HCT116 (cell line): ENCODE data around the gene NIPA2. TPM values are rescaled to one million over a fixed set of nuclear protein-coding genes. Genes with fewer than 3 reads are reported as not detected.

Experiments used
- ATAC-seq: fragments of 200-7000 bp; cut with Tn5 transposase; 2 replicates; pipeline ENCODE4 v1.9.1; 2020; ENCODE audit warnings: mild to moderate bottlenecking, moderate library complexity
- BruUV-seq: library from RNA; stranded (reverse); fragments of 400-500 nt; replicated peaks from 2 replicates; lab custom pipeline; 2021; lab: Mats Ljungman, UMichigan
- CTCF ChIA-PET: fragments of 300-600 bp; sonication (Branson Sonifier 250); formaldehyde crosslinking; loops from one replicate; lab custom pipeline; 2021; ENCODE audit warnings: antibody characterized with exemption; lab: Charles Lee
- POLR2A ChIA-PET: fragments of 300-600, 350-600 bp; sonication (Branson Sonifier 250); formaldehyde crosslinking; loops from one replicate; lab custom pipeline; 2021; ENCODE audit warnings: antibody characterized with exemption; lab: Charles Lee
- RAD21 ChIA-PET, 2 experiments: fragments of 300-600 bp; sonication (Branson Sonifier 250); formaldehyde crosslinking; loops; one replicate each; lab custom pipeline; 2023; ENCODE audit warnings: low total read pairs in 2 of 2; ENCODE audit not compliant: uncharacterized antibody in 2 of 2, unreplicated experiment in 2 of 2, low non-redundant PET in 1 of 2; lab: Charles Lee
- DNase-seq: peaks from one replicate; pipeline ENCODE4 v3.0.0-alpha.2; 2010; ENCODE audit warnings: low read depth, low spot score
- H2AFZ ChIP-seq: fragments of 200-600 bp; shearing (Covaris generic), sonication (generic); 2 replicates; pipeline ENCODE4 v1.6.1; 2017; ENCODE audit warnings: low read depth, mixed run types, mixed read lengths, antibody characterized with exemption, low read length; ENCODE audit not compliant: poor library complexity, severe bottlenecking
- H3K27ac ChIP-seq: 2 replicates; pipeline ENCODE4 v1.5.1; 2012; ENCODE audit warnings: low read depth, low read length
- H3K27me3 ChIP-seq: fragments of 200-600 bp; sonication (generic); 2 replicates; pipeline ENCODE4 v1.6.1; 2016; ENCODE audit warnings: mixed run types, low read length, mixed read lengths; ENCODE audit not compliant: insufficient read depth
- H3K36me3 ChIP-seq, 2 experiments: fragments of 200-500 bp in 1 of 2; fragments of 200-600 bp in 1 of 2; sonication (Bioruptor generic) in 1 of 2; sonication (generic) in 1 of 2; 2 replicates each; pipeline versions ENCODE4 v1.5.1 to v1.6.1; 2014 to 2016; ENCODE audit warnings: low read length in 2 of 2, inconsistent platforms in 1 of 2, mixed read lengths in 1 of 2, mixed run types in 1 of 2; ENCODE audit not compliant: insufficient read depth in 2 of 2, control insufficient read depth in 1 of 2
- H3K4me1 ChIP-seq, 2 experiments: fragments of 200-600 bp in 1 of 2; sonication (generic) in 1 of 2; 2 replicates each; pipeline versions ENCODE4 v1.5.1 to v1.6.1; 2012 to 2017; ENCODE audit warnings: low read length in 2 of 2, inconsistent platforms in 1 of 2, mild to moderate bottlenecking in 1 of 2, mixed read lengths in 1 of 2, mixed run types in 1 of 2, moderate library complexity in 1 of 2; ENCODE audit not compliant: insufficient read depth in 2 of 2, control insufficient read depth in 1 of 2
- H3K4me2 ChIP-seq: fragments of 200-600 bp; sonication (generic); 2 replicates; pipeline ENCODE4 v1.6.1; 2017; ENCODE audit warnings: mixed run types, low read length, mixed read lengths
- H3K4me3 ChIP-seq, 2 experiments: fragments of 200-600 bp in 1 of 2; sonication (generic) in 1 of 2; replicated peaks in 1 of 2; 2 replicates each; pipeline ENCODE4 v1.5.1; 2011 to 2016; ENCODE audit warnings: low read length in 2 of 2, control low read depth in 1 of 2, low read depth in 1 of 2, mild to moderate bottlenecking in 1 of 2, mixed read lengths in 1 of 2, mixed run types in 1 of 2
- H3K79me2 ChIP-seq: fragments of 200-600 bp; sonication (generic); 2 replicates; pipeline ENCODE4 v1.6.1; 2017; ENCODE audit warnings: mild to moderate bottlenecking, mixed run types, low read length, moderate library complexity, mixed read lengths; ENCODE audit not compliant: insufficient read depth
- H3K9ac ChIP-seq: fragments of 200-600 bp; sonication (generic); 2 replicates; pipeline ENCODE4 v1.6.1; 2016; ENCODE audit warnings: low read length, mixed read lengths
- H3K9me2 ChIP-seq: fragments of 200-600 bp; sonication (generic), shearing (Covaris generic); 2 replicates; pipeline ENCODE4 v1.6.1; 2017; ENCODE audit warnings: mixed run types, mild to moderate bottlenecking, moderate library complexity; ENCODE audit not compliant: insufficient read depth
- H3K9me3 ChIP-seq, 2 experiments: fragments of 200-500 bp in 1 of 2; fragments of 200-600 bp in 1 of 2; sonication (Bioruptor generic) in 1 of 2; sonication (generic) in 1 of 2; 2 replicates each; pipeline ENCODE4 v1.6.1; 2014 to 2017; ENCODE audit warnings: low read length in 2 of 2, mixed read lengths in 2 of 2, inconsistent platforms in 1 of 2, low read depth in 1 of 2, mild to moderate bottlenecking in 1 of 2, mixed run types in 1 of 2, moderate library complexity in 1 of 2; ENCODE audit not compliant: control insufficient read depth in 1 of 2, insufficient read depth in 1 of 2
- H4K20me1 ChIP-seq: fragments of 200-600 bp; sonication (generic), shearing (Covaris generic); 2 replicates; pipeline ENCODE4 v1.6.1; 2017; ENCODE audit warnings: mixed run types, mild to moderate bottlenecking, moderate library complexity; ENCODE audit not compliant: insufficient read depth
- ATF3 ChIP-seq: IDR thresholded peaks from 2 replicates; pipeline ENCODE4 v1.6.1; 2012
- CBX3 ChIP-seq: IDR thresholded peaks from 2 replicates; pipeline ENCODE4 v1.6.1; 2012; ENCODE audit warnings: low read depth
- EGR1 ChIP-seq: IDR thresholded peaks from 2 replicates; pipeline ENCODE4 v1.6.1; 2012; ENCODE audit warnings: low read depth
- ELF1 ChIP-seq: IDR thresholded peaks from 2 replicates; pipeline ENCODE4 v1.6.1; 2012; ENCODE audit warnings: low read depth, borderline replicate concordance
- EZH2 ChIP-seq: fragments of 200-600 bp; sonication (generic); IDR thresholded peaks from 2 replicates; pipeline ENCODE4 v1.6.1; 2017; ENCODE audit warnings: antibody characterized with exemption, mixed run types
- POLR2A ChIP-seq: IDR thresholded peaks from 2 replicates; pipeline ENCODE4 v1.7.0; 2011; ENCODE audit warnings: borderline replicate concordance; ENCODE audit not compliant: insufficient read depth, insufficient read length; ENCODE audit errors: extremely low read depth
- POLR2AphosphoS5 ChIP-seq: IDR thresholded peaks from 2 replicates; pipeline ENCODE4 v1.6.1; 2011; ENCODE audit warnings: mild to moderate bottlenecking, low read depth, low read length, moderate library complexity
- SIN3A ChIP-seq: IDR thresholded peaks from 2 replicates; pipeline ENCODE4 v1.6.1; 2012; ENCODE audit warnings: low read depth
- SRF ChIP-seq: IDR thresholded peaks from 2 replicates; pipeline ENCODE4 v1.6.1; 2012; ENCODE audit warnings: low read depth
- TCF7L2 ChIP-seq: IDR thresholded peaks from 2 replicates; pipeline ENCODE4 v1.7.0; 2011; ENCODE audit warnings: borderline replicate concordance, inconsistent platforms; ENCODE audit not compliant: insufficient read depth, insufficient read length; ENCODE audit errors: extremely low read depth
- YY1 ChIP-seq: IDR thresholded peaks from 2 replicates; pipeline ENCODE4 v1.6.1; 2011; ENCODE audit warnings: low read length, low read depth, moderate library complexity, mild to moderate bottlenecking; ENCODE audit not compliant: insufficient replicate concordance; ENCODE audit errors: extremely low read depth
- ZBTB33 ChIP-seq: IDR thresholded peaks from 2 replicates; pipeline ENCODE4 v1.6.1; 2011; ENCODE audit warnings: mild to moderate bottlenecking, low read length, moderate library complexity; ENCODE audit not compliant: insufficient replicate concordance; ENCODE audit errors: extremely low read depth
- ZFX ChIP-seq: fragments of 450-650 bp; IDR thresholded peaks from 2 replicates; pipeline ENCODE4 v1.6.1; 2017
- ZNF274 ChIP-seq: fragments of 200-500 bp; sonication (Bioruptor generic); IDR thresholded peaks from 2 replicates; pipeline ENCODE4 v1.6.1; 2014; ENCODE audit warnings: mild to moderate bottlenecking, low read depth, low read length, inconsistent platforms
- intact Hi-C: fragments of 100-400 bp; cut with micrococcal nuclease; formaldehyde crosslinking; loops from 2 replicates; pipeline ENCODE4 v1.10.0; 2022
- total RNA-seq: library from RNA; stranded (reverse); gene quantifications from one replicate; pipeline ENCODE4 v1.2.1, GENCODE V29; 2021; ENCODE audit not compliant: unreplicated experiment

The NIPA2 gene
- total RNA-seq, 1 experiment from 2014 or later: 54.4 TPM

DNA sequence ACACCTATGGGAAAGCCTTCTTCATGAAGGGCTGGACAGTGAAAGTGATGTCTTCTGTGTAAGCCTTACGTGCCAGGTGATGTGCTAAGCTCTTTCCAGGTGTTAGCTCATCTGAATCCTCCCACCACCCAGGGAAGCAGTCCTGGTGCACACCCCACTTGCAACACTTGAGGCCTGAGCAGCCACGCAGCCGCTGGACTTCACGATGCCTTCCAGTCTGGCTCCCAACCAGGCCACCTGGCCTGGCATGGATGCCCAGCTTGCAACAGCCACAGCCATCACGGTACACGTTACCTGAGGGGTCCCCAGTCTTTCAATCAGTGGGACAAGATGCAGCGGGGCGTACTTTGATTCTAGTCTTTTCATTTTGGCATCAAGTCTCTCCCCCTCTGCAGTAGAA, 35.8 kb downstream of the NIPA2 start (continued):
- TF ChIP-seq ELF1: no peak
- TF ChIP-seq SRF: no peak
- TF ChIP-seq, all 23 proteins: peak for 0

DNA sequence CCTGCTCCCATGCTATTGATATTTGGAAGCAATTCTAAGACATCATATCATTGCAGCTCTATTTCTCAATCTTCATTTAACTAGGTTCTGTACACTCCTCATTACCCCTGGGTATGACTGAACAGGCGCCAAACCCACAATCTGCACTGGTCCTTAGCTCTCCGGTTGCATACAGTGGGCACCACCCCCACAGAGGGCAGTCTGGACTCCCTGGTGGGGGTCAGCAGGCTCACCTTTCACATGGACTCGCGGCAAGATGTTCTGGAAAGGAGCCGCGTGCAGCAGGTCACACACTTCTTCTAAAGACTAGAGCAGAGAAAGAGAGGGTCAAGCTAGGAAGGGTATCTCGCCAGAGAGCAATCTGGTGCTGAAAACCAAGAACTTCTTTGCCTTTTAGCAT, 36.5 kb downstream of the NIPA2 start:
- ATAC-seq: no peak
- Histone ChIP-seq H3K4me2 (no peak overlapping the region), H2AFZ (no peak overlapping the region), H4K20me1 (no peaks in the 10 kb centered on the region), H3K27me3 (no peaks in the 10 kb centered on the region), H3K4me3 (no peak overlapping the region), H3K9me2 (no peaks in the 10 kb centered on the region), H3K27ac (no peak overlapping the region), H3K9ac (no peak overlapping the region), H3K79me2 (peaks cover 4% of the 10 kb centered on the region; the same call in 1 of the 2 replicates), H3K36me3 (peaks cover 17 to 18% of the 10 kb centered on the region in 2 experiments; a peak in 3 of 4 replicates), H3K4me1 (no peaks in the 10 kb centered on the region), H3K9me3 (no peaks in the 10 kb centered on the region)
- ChIA-PET POLR2A (no interaction called here), CTCF (no interaction called here), RAD21 (no interaction called here)
- TF ChIP-seq TCF7L2 (no peak), EGR1 (no peak), ZNF274 (no peak), CBX3 (no peak), SIN3A (no peak), ELF1 (no peak), ZBTB33 (no peak), YY1 (no peak), ATF3 (no peak), SRF (no peak), EZH2 (no peak), ZFX (no peak), POLR2AphosphoS5 (no peak), POLR2A (no peak)
- intact Hi-C loops: no loop called here
- no TSS peak for BruUV-seq
- DNase-seq: no peak
